Measurements from ENCODE around the gene FUT4. TPM values are rescaled to one million over a fixed set of nuclear protein-coding genes. Genes with fewer than 3 reads are reported as not detected.

FUT4 gene
- polyA plus RNA-seq, 1 experiment: 1.9 TPM

- CTCF ChIA-PET: interaction anchor here (0.8 to 1.6 kb wide), 3 partner anchors 11 to 37 kb away, joined by 3 to 7 read pairs (median 3); no protein-coding TSS in a partner anchor
Measured at GRCh38 chr11:94558932-94559331, 15.2 kb downstream of the FUT4 start.

DNA sequence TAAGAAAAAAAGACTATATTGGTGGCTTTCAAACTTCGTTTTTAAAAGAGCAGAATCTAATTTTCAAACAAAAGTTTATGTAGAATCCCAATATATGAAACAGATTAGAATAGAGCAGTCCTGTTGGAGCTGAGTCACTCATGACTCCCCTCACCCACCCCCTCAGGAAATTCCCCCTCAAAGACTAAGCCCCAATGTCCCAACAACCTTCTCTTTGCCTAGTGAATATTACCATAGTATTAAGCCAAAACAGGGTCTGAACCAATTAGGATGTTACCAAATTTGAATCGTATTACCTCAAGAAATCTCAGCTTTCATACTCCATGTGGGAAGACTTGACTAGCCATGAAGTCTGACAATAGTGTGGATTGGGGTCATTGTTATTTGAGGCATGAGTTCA, 15.6 kb downstream of the FUT4 start:
- Histone ChIP-seq H3K27me3 (ENCODE audit: control insufficient read depth, insufficient read depth, low read length) (no peaks in the 10 kb centered on the region), H3K36me3 (ENCODE audit: control insufficient read depth, insufficient read depth, low read length) (no peaks in the 10 kb centered on the region), H3K4me3 (ENCODE audit: low read depth, low read length) (no peak overlapping the region)
- ChIA-PET CTCF (interaction anchor here (0.8 to 1.6 kb wide), 3 partner anchors 11 to 37 kb away, joined by 3 to 7 read pairs (median 3); no protein-coding TSS in a partner anchor), POLR2A (interaction anchor here (0.7 kb wide), 1 partner anchor 878 kb away, joined by 11 read pairs; no protein-coding TSS in a partner anchor)
- TF ChIP-seq CTCF (IDR thresholded peaks at IDR 0.05; ENCODE audit: insufficient read depth, low read depth, low read length): no peak
- DNase-seq (ENCODE audit: low read depth): no peak

More at GRCh38 chr11:94558932-94559331, 15.2 kb downstream of the FUT4 start:
- POLR2A ChIA-PET: no interaction called here
- no peak for DNase-seq (ENCODE audit: low read depth)
- no peaks in the 10 kb centered on the region for H3K36me3 ChIP-seq (ENCODE audit: control insufficient read depth, insufficient read depth, low read length)
- no peak overlapping the region for H3K4me3 ChIP-seq (ENCODE audit: low read depth, low read length)
- no peaks in the 10 kb centered on the region for H3K27me3 ChIP-seq (ENCODE audit: control insufficient read depth, insufficient read depth, low read length)
- no peak for TF ChIP-seq CTCF (IDR thresholded peaks at IDR 0.05; ENCODE audit: insufficient read depth, low read depth, low read length)

DNA sequence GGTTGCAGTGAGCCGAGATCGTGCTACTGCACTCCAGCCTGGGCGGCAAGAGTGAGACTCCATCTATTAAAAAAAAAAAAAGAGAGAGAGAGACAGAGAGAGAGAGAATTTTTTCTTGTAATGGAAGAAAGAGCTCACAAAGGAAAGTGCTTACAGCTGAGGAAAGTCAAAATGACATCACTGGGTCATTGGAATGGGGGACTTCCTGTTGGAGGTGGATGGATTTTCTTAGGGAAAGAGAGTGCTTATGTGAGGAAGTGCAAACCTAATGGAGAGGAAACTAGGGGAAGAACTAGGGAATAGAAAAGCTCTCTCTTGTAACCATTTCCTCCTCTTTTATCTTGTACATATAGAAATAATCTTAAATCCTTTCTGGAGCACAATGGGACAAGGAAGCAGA, 17.1 kb downstream of the FUT4 start:
- H3K4me3 ChIP-seq (ENCODE audit: low read depth, low read length): no peak overlapping the region
- ChIA-PET POLR2A (no interaction called here), CTCF (interaction anchor here (1.2 kb wide), 1 partner anchor 377 kb away, joined by 5 read pairs; no protein-coding TSS in a partner anchor)
- no peak for TF ChIP-seq CTCF (IDR thresholded peaks at IDR 0.05; ENCODE audit: insufficient read depth, low read depth, low read length)
- no peak for DNase-seq (ENCODE audit: low read depth)
- no peaks in the 10 kb centered on the region for H3K27me3 ChIP-seq (ENCODE audit: control insufficient read depth, insufficient read depth, low read length)
- H3K36me3 ChIP-seq (ENCODE audit: control insufficient read depth, insufficient read depth, low read length): no peaks in the 10 kb centered on the region

DNA sequence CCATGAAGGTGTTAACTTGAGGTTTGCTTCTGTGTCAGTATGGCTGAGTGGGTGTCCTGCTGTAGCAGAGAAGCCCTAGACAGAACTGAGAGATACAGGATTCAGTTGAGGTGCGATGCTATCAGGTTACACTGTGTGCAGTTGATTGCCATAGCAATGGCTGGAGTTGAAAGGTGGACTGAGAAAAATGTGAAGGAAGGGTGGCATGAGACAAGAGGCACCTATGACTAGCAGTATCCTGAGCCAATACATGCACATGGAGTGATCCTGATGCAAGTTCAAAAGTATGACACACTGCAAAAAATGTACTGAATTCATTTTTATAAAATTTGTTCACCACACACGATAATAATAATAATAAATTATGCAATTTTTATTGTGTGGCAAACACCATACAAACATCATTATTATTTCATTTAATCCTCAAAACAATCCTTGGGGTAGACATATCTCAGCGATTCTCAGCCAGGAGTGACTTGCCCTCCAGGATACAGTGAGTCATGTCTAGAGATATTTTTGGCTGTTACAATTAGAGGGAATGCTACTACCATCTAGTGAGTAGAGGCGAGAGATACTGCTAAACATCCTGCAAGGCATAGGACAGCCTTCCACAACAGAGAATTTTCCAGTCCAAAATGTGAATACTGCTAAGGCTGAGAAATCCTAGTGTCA, 19.6 kb downstream of the FUT4 start:
- no peaks in the 10 kb centered on the region for H3K36me3 ChIP-seq (ENCODE audit: control insufficient read depth, insufficient read depth, low read length)
- CTCF ChIA-PET: interaction anchor here (0.6 to 2.2 kb wide), 7 partner anchors 35 to 256 kb away, joined by 3 to 8 read pairs (median 5); no protein-coding TSS in a partner anchor
- POLR2A ChIA-PET: no interaction called here
- no peak for DNase-seq (ENCODE audit: low read depth)
- peak; percentile 42 for TF ChIP-seq CTCF (IDR thresholded peaks at IDR 0.05; ENCODE audit: insufficient read depth, low read depth, low read length)
- no peaks in the 10 kb centered on the region for H3K27me3 ChIP-seq (ENCODE audit: control insufficient read depth, insufficient read depth, low read length)
- H3K4me3 ChIP-seq (ENCODE audit: low read depth, low read length): no peak overlapping the region

- ChIA-PET CTCF (interaction anchor here (0.6 to 1.6 kb wide), 5 partner anchors 35 to 257 kb away, joined by 3 to 8 read pairs (median 3); no protein-coding TSS in a partner anchor), POLR2A (no interaction called here)
- DNase-seq (ENCODE audit: low read depth): no peak
- Histone ChIP-seq H3K4me3 (ENCODE audit: low read depth, low read length) (no peak overlapping the region), H3K27me3 (ENCODE audit: control insufficient read depth, insufficient read depth, low read length) (no peaks in the 10 kb centered on the region), H3K36me3 (ENCODE audit: control insufficient read depth, insufficient read depth, low read length) (no peaks in the 10 kb centered on the region)
- TF ChIP-seq CTCF (IDR thresholded peaks at IDR 0.05; ENCODE audit: insufficient read depth, low read depth, low read length): no peak
Measured at GRCh38 chr11:94563848-94564467, 20.2 kb downstream of the FUT4 start.
